ENCODE measurements around the gene CC2D1A. TPM values are rescaled to one million over a fixed set of nuclear protein-coding genes. Genes with fewer than 3 reads are reported as not detected.

CC2D1A gene
- total RNA-seq, 1 experiment from 2014 or later: 67.7 TPM

GRCh38 chr19:13870873-13871272 lies 35.1 kb upstream of the CC2D1A start:
- CTCF ChIA-PET: no interaction called here

GRCh38 chr19:13872339-13872694 lies 33.7 kb upstream of the CC2D1A start:
- no peaks in the 10 kb centered on the region for H3K79me2 ChIP-seq (ENCODE audit: low read length)
- H3F3A ChIP-seq (ENCODE audit: low read length, unreplicated experiment): no peaks in the 10 kb centered on the region
- no peaks in the 10 kb centered on the region for H3K9me3 ChIP-seq (ENCODE audit: low read length)
- no peak overlapping the region for H2AFZ ChIP-seq (ENCODE audit: low read length)
- no peaks in the 10 kb centered on the region for H4K20me1 ChIP-seq (ENCODE audit: low read length)
- ChIA-PET POLR2A (ENCODE audit: unreplicated experiment) (no interaction called here), CTCF (no interaction called here)
- TF ChIP-seq EZH2phosphoT487 (IDR thresholded peaks at IDR 0.05; ENCODE audit: borderline replicate concordance, low read length) (no peak), CTCF (conservative IDR thresholded peaks at IDR 0.05; ENCODE audit: low read depth, low read length) (no peak), EZH2 (IDR thresholded peaks at IDR 0.05; ENCODE audit: low read length, unreplicated experiment) (no peak)
- no peak overlapping the region for H3K9ac ChIP-seq (ENCODE audit: low read length)
- ATAC-seq (no peak), DNase-seq (no peak)
- H3K4me3 ChIP-seq (ENCODE audit: low read length): no peak overlapping the region
- H3K36me3 ChIP-seq (ENCODE audit: low read depth, low read length): no peaks in the 10 kb centered on the region
- no peak overlapping the region for H3K27ac ChIP-seq (ENCODE audit: low read length)
- intact Hi-C loops (cut with micrococcal nuclease): no loop called here
- H3K4me2 ChIP-seq (ENCODE audit: low read length): no peak overlapping the region
- no peaks in the 10 kb centered on the region for H3K27me3 ChIP-seq (ENCODE audit: low read length)
- H3K4me1 ChIP-seq (ENCODE audit: insufficient read depth, low read length): no peaks in the 10 kb centered on the region
- no TSS peak for BruUV-seq (replicated peaks)
- H3K9me2 ChIP-seq (replicated peaks; ENCODE audit: low read length): no peaks in the 10 kb centered on the region

More at GRCh38 chr19:13870873-13871272, 35.1 kb upstream of the CC2D1A start:
- Histone ChIP-seq H3K27ac (ENCODE audit: low read length) (no peak overlapping the region), H3F3A (ENCODE audit: low read length, unreplicated experiment) (no peaks in the 10 kb centered on the region), H3K9me3 (ENCODE audit: low read length) (no peaks in the 10 kb centered on the region), H2AFZ (ENCODE audit: low read length) (no peak overlapping the region), H4K20me1 (ENCODE audit: low read length) (no peaks in the 10 kb centered on the region), H3K79me2 (ENCODE audit: low read length) (no peaks in the 10 kb centered on the region), H3K4me3 (ENCODE audit: low read length) (no peak overlapping the region), H3K9ac (ENCODE audit: low read length) (no peak overlapping the region), H3K4me1 (ENCODE audit: insufficient read depth, low read length) (no peaks in the 10 kb centered on the region), H3K36me3 (ENCODE audit: low read depth, low read length) (no peaks in the 10 kb centered on the region), H3K9me2 (replicated peaks; ENCODE audit: low read length) (no peaks in the 10 kb centered on the region), H3K4me2 (ENCODE audit: low read length) (no peak overlapping the region), H3K27me3 (ENCODE audit: low read length) (no peaks in the 10 kb centered on the region)
- POLR2A ChIA-PET (ENCODE audit: unreplicated experiment): no interaction called here
- DNase-seq (no peak), ATAC-seq (no peak)
- no TSS peak for BruUV-seq (replicated peaks)
- intact Hi-C loops (cut with micrococcal nuclease): no loop called here
- no peak for TF ChIP-seq CTCF (conservative IDR thresholded peaks at IDR 0.05; ENCODE audit: low read depth, low read length)
- no peak for TF ChIP-seq EZH2 (IDR thresholded peaks at IDR 0.05; ENCODE audit: low read length, unreplicated experiment)
- no peak for TF ChIP-seq EZH2phosphoT487 (IDR thresholded peaks at IDR 0.05; ENCODE audit: borderline replicate concordance, low read length)

GRCh38 chr19:13872695-13873389 lies 33.2 kb upstream of the CC2D1A start:
- Histone ChIP-seq H3K9ac (ENCODE audit: low read length) (no peak overlapping the region), H3K4me1 (ENCODE audit: insufficient read depth, low read length) (no peaks in the 10 kb centered on the region), H4K20me1 (ENCODE audit: low read length) (no peaks in the 10 kb centered on the region), H3K79me2 (ENCODE audit: low read length) (no peaks in the 10 kb centered on the region), H3K4me3 (ENCODE audit: low read length) (no peak overlapping the region), H3F3A (ENCODE audit: low read length, unreplicated experiment) (no peaks in the 10 kb centered on the region), H3K9me2 (replicated peaks; ENCODE audit: low read length) (no peaks in the 10 kb centered on the region), H3K36me3 (ENCODE audit: low read depth, low read length) (no peaks in the 10 kb centered on the region), H3K27me3 (ENCODE audit: low read length) (no peaks in the 10 kb centered on the region), H2AFZ (ENCODE audit: low read length) (no peak overlapping the region), H3K4me2 (ENCODE audit: low read length) (no peak overlapping the region), H3K9me3 (ENCODE audit: low read length) (no peaks in the 10 kb centered on the region), H3K27ac (ENCODE audit: low read length) (no peak overlapping the region)
- CTCF ChIA-PET: no interaction called here
- POLR2A ChIA-PET (ENCODE audit: unreplicated experiment): no interaction called here
- ATAC-seq (no peak), DNase-seq (no peak)
- no TSS peak for BruUV-seq (replicated peaks)
- TF ChIP-seq EZH2phosphoT487 (IDR thresholded peaks at IDR 0.05; ENCODE audit: borderline replicate concordance, low read length) (no peak), EZH2 (IDR thresholded peaks at IDR 0.05; ENCODE audit: low read length, unreplicated experiment) (no peak), CTCF (conservative IDR thresholded peaks at IDR 0.05; ENCODE audit: low read depth, low read length) (no peak)
- intact Hi-C loops (cut with micrococcal nuclease): no loop called here
